AML-193 (cell line): ENCODE data around the gene ADGRA3.

Experiments used
- DNase-seq, 2 experiments: peaks; one replicate each; lab custom pipeline; 2025; lab: John Stamatoyannopoulos, UW

The ADGRA3 gene

DNA sequence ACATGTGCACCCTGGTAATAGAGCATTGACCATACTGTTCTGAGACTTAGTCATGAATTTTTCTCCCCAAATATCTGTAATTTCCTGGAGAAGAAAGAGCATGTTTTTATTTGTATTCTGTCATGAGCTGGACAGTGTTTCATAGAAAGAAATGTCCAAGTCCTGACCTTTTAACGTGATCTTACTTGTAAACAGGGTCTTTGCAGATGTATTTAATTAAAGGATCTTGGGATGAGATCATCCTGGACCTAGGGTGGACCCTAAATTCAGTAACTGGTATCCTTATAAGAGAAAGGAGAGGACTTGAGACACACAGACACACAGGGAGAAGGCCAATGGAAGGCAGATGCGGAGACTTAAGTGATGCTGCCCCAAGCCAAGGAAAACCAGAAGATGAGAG is 3.6 kb downstream of the ADGRA3 start:
- DNase-seq, result no peak

DNA sequence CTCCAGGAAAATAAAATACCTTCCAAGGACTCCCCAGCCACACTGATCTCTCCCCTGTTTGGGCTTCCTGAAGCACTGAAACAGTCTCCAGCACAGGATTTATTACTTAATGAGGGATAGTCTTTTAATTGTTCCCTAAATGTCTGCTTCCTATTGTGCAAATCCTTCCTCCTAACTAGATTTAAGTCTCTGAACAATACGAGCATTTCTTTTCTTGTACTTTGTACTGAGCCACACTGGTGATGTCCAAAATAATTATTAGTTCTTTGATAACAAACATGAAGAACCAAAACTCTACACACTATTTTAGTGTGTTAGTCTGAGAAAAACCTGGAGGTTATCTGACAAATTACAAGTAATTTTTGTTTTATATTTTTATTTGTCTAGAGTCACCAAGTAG is 5.1 kb downstream of the ADGRA3 start:
- DNase-seq, result no peak

DNA sequence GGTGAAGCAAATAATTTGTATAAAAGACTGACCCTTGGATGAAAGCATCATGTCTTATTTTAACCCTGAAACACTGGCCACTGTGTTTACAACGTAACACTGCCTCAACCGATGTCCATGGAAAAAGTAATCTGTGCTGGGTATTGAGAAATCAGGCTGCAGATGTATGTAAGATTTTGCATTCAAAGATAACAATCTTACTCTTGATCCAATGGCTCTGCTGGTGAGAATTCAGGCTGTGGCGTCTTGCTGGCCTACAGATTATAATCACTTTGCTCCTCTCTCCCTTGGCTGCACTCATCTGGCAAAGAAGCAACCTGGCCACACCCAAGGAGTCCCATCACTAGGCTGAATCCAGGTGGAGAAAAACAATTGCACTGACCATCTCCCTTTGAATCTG is 7.5 kb downstream of the ADGRA3 start:
- no peak for DNase-seq

DNA sequence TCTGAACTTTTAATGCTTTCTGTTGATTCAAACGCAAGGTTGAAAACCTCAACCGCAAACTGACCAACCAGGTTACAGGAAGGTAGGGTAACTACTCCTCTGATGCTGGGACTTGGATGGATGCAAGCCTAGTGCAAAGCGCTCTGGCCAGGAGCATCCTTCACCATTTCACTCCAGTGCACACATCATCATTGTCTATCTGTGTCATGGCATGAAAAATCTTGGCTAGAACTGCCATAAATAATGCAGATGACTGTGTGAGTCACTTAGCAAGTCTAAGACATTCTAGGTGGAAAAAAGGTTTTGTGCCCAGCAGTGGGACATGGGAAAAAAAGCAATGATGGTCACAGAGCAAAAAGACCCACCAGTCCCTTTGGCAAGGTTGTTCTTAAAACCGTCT is 10.9 kb downstream of the ADGRA3 start:
- DNase-seq, result no peak

DNA sequence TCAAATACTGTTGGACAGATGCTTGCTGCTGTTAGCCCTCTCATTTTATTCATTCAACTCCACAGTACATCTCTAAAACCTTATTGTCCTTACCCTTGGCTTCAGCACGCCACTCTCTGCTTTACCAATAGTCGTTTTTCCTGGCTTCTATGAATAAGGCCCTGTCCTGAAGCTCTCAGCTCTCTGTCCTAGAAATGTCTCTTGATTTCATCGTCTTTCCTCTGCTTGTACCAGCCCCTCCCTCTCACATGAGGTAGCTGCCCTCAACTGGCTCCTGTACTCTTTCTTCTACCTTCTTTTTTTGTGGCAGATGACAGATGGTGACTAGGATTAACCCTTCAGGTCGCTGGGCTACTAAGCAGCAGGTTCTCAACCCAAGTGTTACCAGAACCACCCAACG is 11.4 kb downstream of the ADGRA3 start:
- DNase-seq, result no peak

DNA sequence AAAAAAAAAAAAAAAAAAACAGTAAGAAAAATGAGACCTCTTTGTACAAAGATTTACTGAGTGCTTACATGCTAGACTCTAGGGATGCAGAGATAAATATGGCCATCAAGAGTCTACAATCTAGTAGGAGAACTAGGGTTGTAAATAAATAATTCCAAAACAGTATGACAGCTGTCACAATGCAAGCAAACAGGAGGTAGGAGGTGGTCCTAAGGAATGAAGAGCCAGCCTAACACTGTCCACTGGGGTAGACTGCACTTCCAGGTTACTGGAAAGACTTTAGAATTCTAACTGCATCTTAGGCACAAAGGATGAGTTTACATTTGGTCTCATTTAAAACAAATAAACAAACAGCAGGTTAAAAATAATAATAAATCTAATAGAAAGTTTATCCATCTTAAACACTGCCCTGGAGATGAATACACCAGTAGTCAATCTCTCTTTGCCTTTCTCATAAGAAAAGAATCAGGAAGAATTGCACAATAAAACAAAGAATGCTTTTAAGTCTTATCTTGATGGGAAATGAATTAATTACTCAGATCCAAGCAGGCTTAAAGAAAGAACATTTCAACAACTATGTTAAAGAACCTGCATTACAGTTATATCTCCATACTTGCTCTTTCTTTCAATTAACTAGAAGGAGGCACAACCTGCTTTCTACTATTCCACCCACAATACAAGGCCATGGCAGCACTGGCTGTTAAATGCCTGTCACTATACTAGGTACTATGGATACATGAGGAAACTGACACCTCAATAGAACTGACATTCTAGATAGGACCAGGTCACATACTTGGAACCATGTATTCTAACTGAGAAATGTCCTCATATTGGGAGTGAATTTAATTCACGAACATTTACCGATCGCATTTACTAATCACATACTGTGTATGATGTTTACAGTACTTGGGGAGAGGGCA is 12.7 kb downstream of the ADGRA3 start:
- no peak for DNase-seq

DNA sequence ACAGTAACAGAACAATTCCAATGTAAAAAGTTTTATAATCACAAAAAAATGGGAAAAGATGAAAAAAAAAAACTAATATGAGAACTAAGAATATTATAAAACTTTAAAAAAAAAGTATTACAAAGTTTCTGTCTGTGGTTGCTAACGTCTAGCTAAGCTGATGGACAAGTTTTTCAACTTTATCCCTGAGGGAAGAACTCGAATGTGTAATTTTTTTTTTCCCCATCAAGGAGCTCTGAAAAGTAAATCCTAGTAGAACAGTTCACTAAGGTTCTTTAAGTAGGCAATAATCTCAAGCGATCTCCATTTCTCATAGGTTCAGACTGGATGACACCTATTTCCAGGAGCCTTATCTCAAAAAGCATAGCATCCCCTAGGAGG is 14.2 kb downstream of the ADGRA3 start:
- DNase-seq, result no peak

DNA sequence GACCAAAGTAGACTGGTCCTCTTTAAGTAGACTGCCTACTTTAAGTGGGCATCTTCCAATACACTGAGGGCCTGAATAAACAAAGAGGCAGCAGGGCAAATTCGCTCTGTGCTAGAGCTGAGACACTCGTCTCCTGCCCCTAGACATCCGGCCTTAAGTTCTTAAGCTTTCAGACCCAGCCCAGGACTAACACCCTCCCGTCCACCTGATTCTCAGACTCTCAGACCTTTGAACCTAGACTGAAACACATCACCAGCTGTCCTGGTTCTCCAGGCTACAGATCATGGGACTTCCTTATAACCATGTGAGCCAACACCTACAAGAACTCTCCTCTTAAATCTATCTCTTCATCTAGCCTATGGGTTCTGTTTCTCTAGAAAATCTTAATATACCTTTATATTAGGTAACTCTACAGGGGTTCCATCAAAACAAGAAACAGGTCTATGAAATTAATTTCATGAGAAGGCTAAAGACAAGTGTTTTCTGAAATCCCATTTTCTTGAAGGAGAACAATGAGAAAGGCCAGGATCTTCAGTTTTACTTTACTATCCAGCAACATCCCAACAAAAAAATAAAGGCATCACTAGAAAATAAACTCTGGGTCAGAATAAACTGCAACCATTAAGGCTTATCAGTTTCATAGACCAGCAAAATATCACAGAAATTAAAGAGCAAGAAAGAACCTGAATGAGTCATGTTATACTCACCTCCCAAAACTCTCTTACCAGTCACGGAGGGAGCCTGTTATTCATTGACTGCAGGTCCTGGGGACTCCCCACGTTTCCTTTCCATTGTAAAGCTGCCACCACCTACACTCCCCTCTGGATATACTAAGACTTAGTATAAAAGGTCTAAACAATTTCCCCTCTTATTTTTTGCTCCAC is 14.8 kb downstream of the ADGRA3 start:
- DNase-seq, result no peak

DNA sequence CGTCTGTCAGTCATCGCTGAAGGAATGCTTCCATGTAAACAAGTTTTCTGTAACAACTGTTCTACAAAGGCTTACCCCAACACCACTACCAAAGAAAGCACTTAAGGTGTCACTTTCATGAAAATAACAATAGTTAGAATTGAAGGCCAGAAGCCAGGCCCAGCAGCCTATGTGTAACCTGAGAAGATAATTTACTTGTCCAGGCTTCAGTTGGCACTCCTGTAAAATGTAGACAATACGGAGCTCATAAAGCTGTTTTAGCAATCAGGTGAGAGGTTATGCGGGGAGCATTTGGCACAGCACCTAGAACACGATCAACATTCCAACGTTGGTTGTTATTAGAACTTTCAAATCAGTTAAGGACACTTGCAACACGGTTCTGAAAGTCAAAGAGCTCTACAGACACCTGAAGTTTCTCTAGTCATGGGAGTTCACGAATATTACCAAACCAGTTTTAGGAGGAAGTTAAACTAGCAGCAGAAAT is 15.7 kb downstream of the ADGRA3 start:
- DNase-seq, result no peak

DNA sequence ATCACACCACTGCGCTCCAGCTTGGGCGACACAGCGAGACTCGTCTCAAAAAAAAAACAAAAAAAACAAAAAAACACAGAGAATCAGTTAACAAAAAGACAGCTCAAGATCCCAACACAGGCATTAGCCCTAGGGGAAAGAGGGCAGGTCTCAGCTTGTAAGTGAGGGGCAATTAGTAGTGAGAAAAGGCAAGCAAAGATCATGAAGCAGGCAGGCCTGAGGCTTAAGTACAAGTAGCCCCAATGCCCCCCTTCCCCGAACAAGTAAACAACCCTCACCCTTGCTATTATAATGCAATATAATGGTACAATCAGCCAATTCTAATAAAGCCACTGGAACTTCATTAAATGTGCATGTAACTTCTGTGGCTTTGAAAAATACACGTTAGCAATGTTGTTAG is 17.0 kb downstream of the ADGRA3 start:
- no peak for DNase-seq

DNA sequence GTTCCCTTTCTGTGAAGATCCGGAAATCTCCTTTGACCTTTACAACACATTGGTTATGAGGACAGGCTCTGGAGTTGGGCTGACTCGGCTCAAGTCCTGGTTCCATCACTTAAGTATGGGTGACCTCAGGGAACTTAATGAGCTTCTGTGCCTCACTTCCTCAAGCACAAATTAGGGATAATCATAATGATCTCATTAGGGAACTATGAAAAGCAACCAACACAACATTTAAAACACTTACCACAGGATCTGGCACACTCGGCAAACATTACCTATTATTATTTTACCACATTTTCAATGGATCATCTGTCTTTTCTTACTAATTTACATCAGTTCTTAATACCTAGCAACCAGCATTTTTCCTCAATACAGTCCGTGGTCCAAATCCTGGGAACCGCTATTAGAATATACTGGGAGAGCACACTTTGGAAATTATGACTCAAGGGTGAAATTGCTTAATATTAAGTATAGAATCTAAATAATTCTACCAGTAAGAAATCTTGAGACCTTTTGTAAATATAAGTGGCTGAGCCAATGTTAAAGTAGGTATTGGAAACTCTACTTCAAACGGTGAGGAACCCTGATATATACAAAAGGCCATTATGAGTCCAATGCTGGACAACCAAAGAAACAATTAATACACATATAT is 19.6 kb downstream of the ADGRA3 start:
- no peak for DNase-seq

DNA sequence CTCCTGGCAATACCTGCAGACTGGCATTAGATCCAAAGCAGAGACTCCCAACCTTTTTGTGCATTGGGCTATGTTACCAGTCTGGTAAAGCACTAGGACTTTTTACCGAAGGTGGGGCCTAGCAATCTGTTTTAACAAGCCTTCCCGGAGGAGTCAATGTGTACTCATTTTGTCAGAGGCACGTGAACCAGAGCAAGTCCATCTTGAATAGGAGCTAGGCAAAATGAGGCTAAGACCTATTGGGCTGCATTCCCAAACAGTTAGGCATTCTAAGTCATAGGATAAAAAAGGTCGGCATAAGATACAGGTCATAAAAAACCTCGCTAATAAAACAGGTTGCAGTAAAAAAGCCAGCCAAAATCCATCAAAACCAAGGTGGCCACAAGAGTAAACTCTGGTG is 22.3 kb downstream of the ADGRA3 start:
- no peak for DNase-seq

DNA sequence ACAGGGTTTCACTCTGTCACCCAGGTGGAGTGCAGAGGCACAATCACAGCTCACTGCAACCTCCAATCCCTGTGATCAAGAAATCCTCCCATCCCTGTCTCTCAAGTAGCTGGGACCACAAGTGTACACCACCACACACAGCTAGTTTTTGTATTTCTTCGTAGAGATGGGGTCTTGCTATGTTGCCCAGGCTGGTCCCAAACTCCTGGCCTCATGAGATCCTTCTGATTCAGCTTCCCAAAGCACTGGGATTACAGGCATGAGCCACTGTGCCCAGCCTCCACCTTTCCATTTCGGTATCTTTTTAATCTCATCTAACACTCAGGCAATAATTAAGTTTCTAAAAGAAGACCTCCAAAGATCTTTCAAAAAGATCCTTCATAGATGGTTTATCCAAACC is 22.9 kb downstream of the ADGRA3 start:
- DNase-seq, result no peak

DNA sequence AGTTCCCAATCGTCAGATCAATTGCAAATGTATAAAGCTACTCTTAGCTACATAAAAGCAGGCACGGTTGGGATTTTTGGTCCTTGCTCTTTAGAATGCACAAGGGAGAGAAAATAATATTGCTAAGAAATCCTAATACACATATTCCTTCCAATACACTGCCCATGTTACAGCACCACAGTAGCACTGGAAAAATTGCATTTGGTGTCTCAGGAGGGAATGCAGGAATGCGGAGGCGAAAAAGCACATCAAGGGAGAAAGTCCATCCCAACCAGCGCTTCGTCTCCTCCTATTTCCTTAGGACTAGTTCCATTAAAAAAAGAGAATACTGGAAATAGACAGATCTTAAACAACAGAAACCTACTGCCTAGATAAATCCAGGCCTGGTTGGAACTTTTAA is 23.9 kb downstream of the ADGRA3 start:
- no peak for DNase-seq

DNA sequence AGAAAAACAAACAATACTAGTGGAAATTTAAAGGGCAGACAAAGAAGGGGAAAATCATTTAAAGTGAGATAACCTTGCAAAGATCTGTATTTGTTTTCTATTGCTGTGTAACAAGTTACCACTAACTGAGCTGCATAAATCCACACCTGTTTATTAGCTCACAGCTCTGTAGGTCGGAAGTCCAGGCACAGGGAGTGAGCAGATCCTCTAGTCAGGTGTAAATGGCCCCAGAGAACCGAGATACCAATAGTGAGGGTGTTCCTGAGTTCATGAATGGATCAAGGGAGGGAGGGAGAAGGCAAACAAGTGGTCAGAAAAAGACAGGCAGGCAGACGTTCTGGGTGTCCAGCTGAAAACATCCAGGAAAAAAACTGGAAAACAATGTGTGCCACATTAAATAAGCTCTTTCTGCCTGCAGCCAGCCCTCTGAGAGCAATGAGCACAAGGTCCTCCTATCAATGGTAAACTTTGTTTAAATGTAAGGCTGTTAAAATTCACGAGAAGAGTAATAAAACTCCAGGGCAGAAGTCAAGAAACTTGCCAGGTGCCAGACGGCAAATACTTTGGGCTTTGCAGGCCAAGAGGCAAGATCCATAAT is 25.0 kb downstream of the ADGRA3 start:
- no peak for DNase-seq

DNA sequence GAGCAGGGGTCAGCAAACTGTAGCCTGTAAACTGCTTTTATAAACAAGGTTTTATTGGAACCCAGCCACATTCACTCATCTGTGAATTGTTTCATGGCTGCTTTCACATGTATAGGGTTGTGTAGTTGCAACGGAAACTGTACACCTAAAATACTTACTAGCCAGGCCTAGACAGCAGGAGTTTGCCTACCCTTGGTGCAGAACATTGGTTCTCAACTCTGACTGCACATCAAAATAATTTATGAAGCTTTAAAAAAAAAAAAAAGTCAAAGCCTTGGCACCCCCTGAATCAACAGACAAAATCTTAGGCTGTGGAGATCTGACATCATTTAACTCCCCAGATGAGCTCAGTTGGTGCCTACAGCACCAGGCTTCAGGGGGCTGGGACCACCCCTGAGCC is 27.8 kb downstream of the ADGRA3 start:
- no peak for DNase-seq

DNA sequence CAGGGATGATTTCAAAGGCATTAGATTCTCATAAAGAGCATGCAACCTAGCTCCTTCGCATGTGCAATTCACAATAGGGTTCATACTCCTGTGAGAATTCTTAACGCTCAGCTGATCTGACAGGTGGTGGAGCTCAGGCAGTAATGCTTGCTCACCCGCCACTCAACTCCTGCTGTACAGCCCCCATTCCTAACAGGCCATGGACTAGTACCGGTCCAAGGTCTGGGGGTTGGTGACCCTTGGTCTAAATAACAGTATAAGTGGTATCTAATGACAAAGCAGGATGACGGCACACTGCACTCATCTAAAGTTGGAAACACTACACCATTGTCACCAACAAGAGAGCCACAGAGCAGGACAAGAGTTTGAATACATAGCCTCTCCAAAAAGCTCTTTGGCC is 28.5 kb downstream of the ADGRA3 start:
- no peak for DNase-seq

DNA sequence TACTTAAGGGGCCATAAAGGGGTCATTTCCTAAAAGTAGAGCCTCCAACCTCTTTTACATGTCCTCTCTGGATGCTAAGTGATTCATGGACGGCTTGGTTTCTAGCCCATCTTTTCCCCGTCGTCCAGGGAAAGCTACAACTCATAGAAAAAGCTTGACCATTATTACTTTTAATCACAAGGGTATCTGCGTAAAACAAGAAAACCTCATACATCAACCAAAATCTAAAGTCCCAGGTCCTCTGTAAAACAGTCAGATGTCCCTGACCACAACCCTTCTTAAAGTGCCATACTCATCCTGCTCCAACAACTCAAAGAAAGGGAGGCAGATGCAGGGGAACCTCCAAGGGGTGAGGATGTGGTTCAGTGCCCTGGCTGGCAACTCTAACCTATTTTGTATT is 29.6 kb downstream of the ADGRA3 start:
- DNase-seq, result no peak

DNA sequence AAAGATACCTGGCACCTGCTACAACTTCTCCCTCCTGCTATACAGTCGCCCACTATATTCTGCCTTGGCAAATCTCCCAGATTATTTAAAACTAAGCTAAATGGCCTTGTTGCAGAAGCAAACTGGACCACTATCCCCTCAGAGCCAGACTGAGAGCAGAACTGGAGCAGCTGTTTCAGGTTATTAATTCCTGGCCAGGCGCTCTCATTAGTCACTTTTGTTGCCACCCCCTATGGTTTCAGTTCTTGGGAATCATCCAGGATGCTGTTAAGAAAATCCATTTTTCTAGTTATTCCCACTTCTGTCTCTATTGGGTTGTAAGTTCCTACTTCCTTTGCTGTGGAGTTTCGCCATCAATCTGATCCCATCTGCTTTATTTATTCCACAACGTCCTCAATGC is 30.1 kb downstream of the ADGRA3 start:
- no peak for DNase-seq

DNA sequence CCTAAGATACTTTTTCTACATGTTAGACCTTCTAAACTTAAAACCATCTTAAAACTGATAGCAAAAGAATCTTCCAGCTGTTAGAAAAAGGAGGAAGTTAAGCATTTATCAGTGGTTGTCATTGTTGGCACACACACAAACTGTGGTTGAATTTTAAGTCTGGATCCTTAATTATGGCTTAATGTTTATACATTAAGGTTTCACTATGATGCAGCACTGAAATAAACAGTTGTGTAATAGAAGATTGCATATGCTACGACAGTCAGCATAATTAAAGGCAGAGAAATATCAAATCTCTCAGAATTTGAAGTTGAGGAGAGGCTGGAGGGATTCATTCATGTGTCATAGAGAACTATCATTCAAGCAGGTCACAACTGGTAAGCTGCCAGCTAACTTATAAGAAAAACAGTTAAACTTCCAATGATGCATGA is 32.3 kb downstream of the ADGRA3 start:
- DNase-seq, result no peak

DNA sequence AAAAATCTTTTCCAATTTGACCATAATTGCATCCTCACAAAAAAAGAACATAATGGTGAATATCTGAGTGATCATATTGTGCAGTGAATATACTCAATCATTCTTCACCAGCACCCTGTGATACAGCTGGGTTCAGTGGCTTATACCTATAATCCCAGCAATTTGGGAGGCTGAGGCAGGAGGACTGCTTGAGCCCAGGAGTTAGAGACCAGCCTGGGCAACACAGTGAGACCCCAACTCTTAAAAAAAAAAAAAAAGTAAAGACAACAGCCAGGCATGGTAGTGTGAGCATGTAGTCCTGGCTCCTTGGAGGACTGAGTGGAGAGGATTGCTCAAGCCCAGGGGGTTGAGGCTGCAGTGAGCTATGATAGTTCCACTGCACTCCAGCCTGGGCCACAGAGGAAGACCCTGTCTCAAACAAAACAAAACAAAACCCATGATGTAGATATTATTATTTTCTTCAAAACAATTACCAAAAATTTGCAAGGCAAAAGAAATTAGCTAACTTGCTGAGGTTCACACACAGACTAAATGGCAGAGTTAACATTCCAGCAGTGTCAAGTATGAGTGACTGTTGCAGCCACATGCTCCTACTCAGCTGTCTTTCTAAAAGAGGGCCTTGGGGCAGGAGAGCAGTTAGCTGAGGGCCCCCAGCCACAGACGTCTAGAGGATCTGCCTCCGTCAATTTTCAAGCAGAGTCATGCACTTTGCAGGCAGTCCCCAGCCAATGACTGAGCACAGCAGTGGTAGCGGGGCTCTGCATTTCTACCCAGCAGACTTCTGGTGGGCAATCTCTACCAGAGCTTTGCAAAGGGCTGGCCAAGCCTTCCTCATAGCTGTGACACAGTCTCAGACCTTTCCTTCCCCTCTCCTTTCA is 33.4 kb downstream of the ADGRA3 start:
- DNase-seq, result no peak
